K562 (cell line): ENCODE results near the gene PRKAG2. TPM values are rescaled to one million over a fixed set of nuclear protein-coding genes. Genes with fewer than 3 reads are reported as not detected.
A peak's percentile ranks its signal among the peaks of the same experiment; 100 is the strongest.

Source experiments
- ATAC-seq: fragments of 200-7000 bp; cut with Tn5 transposase; 3 replicates; pipeline ENCODE4 v1.9.1; 2020; ENCODE audit warnings: moderate library complexity
- BruUV-seq: library from RNA; stranded (reverse); fragments of 400-500 nt; replicated peaks from 2 replicates; lab custom pipeline; 2021; lab: Mats Ljungman, UMichigan
- CTCF ChIA-PET: fragments of 300-600 bp; formaldehyde crosslinking; extraction: SDS; loops from one replicate; lab custom pipeline; 2021; ENCODE audit warnings: low intra/inter-chr PET ratio; lab: Yijun Ruan, JAX
- POLR2A ChIA-PET: fragments of 300-600, 350-650 bp; sonication (Branson Sonifier 250); formaldehyde crosslinking; extraction: SDS; loops from one replicate; lab custom pipeline; 2021; ENCODE audit warnings: antibody characterized with exemption, inconsistent platforms; lab: Yijun Ruan, JAX
- DNase-seq, 4 experiments: peaks; one replicate each; pipeline versions ENCODE4 v3.0.0 to v3.0.0-alpha.2; 2011 to 2018; ENCODE audit warnings: low spot score in 3 of 4, mixed read lengths in 3 of 4; ENCODE audit errors: extremely low read depth in 1 of 4
- FAIRE-seq: peaks from 2 replicates; lab custom pipeline; 2011; peaks lifted over from hg19 to GRCh38; lab: Jason Lieb, UNC
- H2AFZ ChIP-seq: 2 replicates; pipeline ENCODE4 v1.6.0; 2011; ENCODE audit warnings: low read depth, low read length, control low read depth, inconsistent platforms
- H3K27ac ChIP-seq: fragments of 200-600 bp; 3 replicates; pipeline ENCODE4 v1.8.0; 2011; ENCODE audit warnings: low read depth, mild to moderate bottlenecking, control low read depth, inconsistent platforms, low read length, moderate library complexity, mixed read lengths; ENCODE audit errors: extremely low read depth
- H3K27me3 ChIP-seq, 2 experiments: fragments of 300-600 bp in 1 of 2; 2 replicates in 1 of 2; 3 replicates in 1 of 2; pipeline versions ENCODE4 v1.6.0 to v1.8.0; 2011; ENCODE audit warnings: inconsistent platforms in 2 of 2, low read length in 2 of 2, mild to moderate bottlenecking in 1 of 2, mixed read lengths in 1 of 2, moderate library complexity in 1 of 2; ENCODE audit not compliant: control insufficient read depth in 2 of 2, insufficient read depth in 2 of 2
- H3K36me3 ChIP-seq: fragments of 300-600 bp; 3 replicates; pipeline ENCODE4 v1.8.0; 2011; ENCODE audit warnings: mild to moderate bottlenecking, low read length, inconsistent platforms; ENCODE audit not compliant: control insufficient read depth, insufficient read depth
- H3K4me1 ChIP-seq, 2 experiments: fragments of 200-600 bp in 1 of 2; replicated peaks in 1 of 2; 2 replicates in 1 of 2; 3 replicates in 1 of 2; pipeline versions ENCODE4 v1.5.1 to v1.8.0; 2011; ENCODE audit warnings: inconsistent platforms in 2 of 2, low read length in 2 of 2, mild to moderate bottlenecking in 1 of 2, mixed read lengths in 1 of 2, moderate library complexity in 1 of 2; ENCODE audit not compliant: control insufficient read depth in 2 of 2, insufficient read depth in 2 of 2
- H3K4me2 ChIP-seq: 2 replicates; pipeline ENCODE4 v1.6.1; 2011; ENCODE audit warnings: low read length, control low read depth, inconsistent platforms, mixed read lengths; ENCODE audit not compliant: insufficient read depth
- H3K4me3 ChIP-seq: fragments of 200-600 bp; sonication (generic), shearing (Covaris generic); 2 replicates; pipeline ENCODE4 v1.5.1; 2016; ENCODE audit warnings: control low read depth, inconsistent platforms
- H3K79me2 ChIP-seq: fragments of 200-600 bp; 3 replicates; pipeline ENCODE4 v1.8.0; 2011; ENCODE audit warnings: low read length, inconsistent platforms; ENCODE audit not compliant: control insufficient read depth, insufficient read depth
- H3K9ac ChIP-seq, 2 experiments: 2 replicates each; pipeline versions ENCODE4 v1.6.0 to v1.6.1; 2011; ENCODE audit warnings: low read depth in 2 of 2, low read length in 2 of 2, control low read depth in 1 of 2, inconsistent platforms in 1 of 2, mild to moderate bottlenecking in 1 of 2, mixed read lengths in 1 of 2; ENCODE audit not compliant: insufficient read depth in 1 of 2
- H3K9me1 ChIP-seq: one replicate; pipeline ENCODE4 v1.6.0; 2011; ENCODE audit warnings: inconsistent platforms, mild to moderate bottlenecking, low read length, moderate library complexity; ENCODE audit not compliant: control insufficient read depth, insufficient read depth
- H3K9me3 ChIP-seq: replicated peaks from 2 replicates; pipeline ENCODE4 v1.5.1; 2011; ENCODE audit warnings: low read depth, low read length, inconsistent platforms; ENCODE audit not compliant: control insufficient read depth, insufficient read depth
- H4K20me1 ChIP-seq: replicated peaks from 2 replicates; pipeline ENCODE4 v1.6.1; 2011; ENCODE audit warnings: low read length, inconsistent platforms, mixed read lengths; ENCODE audit not compliant: control insufficient read depth, insufficient read depth
- BRD9 ChIP-seq: fragments of 450-650 bp; IDR thresholded peaks from 2 replicates; pipeline ENCODE4 v1.6.1; 2018; ENCODE audit warnings: low read depth; ENCODE audit not compliant: partially characterized antibody
- CAMTA2 ChIP-seq: fragments of 250-450 bp; sonication (Bioruptor Pico); conservative IDR thresholded peaks from 2 replicates; pipeline ENCODE4 v1.5.1; 2022
- CBX3 ChIP-seq, 2 experiments: IDR thresholded peaks; 1 replicate in 1 of 2; 2 replicates in 1 of 2; pipeline ENCODE4 v1.6.1; 2012; ENCODE audit warnings: inconsistent platforms in 2 of 2, low read length in 2 of 2, borderline replicate concordance in 1 of 2, control low read depth in 1 of 2
- DMBX1 ChIP-seq: fragments of 250-450 bp; sonication (Bioruptor Pico); IDR thresholded peaks from 2 replicates; pipeline ENCODE4 v1.8.0; 2022; ENCODE audit warnings: inconsistent platforms, mild to moderate bottlenecking, moderate library complexity, borderline replicate concordance
- ETV1 ChIP-seq: fragments of 450-650 bp; conservative IDR thresholded peaks from 2 replicates; pipeline ENCODE4 v1.6.1; 2016; ENCODE audit warnings: missing genetic modification characterization, control low read depth, low read depth, missing compliant biosample characterization
- KDM1A ChIP-seq, 2 experiments: fragments of 450-650 bp; IDR thresholded peaks; 2 replicates each; pipeline ENCODE4 v1.6.1; 2016; ENCODE audit warnings: mild to moderate bottlenecking in 2 of 2
- KLF16 ChIP-seq: IDR thresholded peaks from 2 replicates; pipeline ENCODE4 v1.6.1; 2016; ENCODE audit warnings: antibody characterized with exemption
- MCM3 ChIP-seq: fragments of 450-650 bp; IDR thresholded peaks from 2 replicates; pipeline ENCODE4 v1.6.1; 2016
- MXI1 ChIP-seq: IDR thresholded peaks from 2 replicates; pipeline ENCODE4 v1.6.1; 2011; ENCODE audit warnings: low read depth, mild to moderate bottlenecking, improper control_type of control experiment, low read length
- MYC ChIP-seq, 2 experiments: fragments of 250-450 bp in 1 of 2; sonication (Bioruptor Pico) in 1 of 2; IDR thresholded peaks; 2 replicates each; pipeline versions ENCODE4 v1.5.1 to v1.6.1; 2012 to 2021; ENCODE audit warnings: low read depth in 2 of 2, borderline replicate concordance in 1 of 2, improper control_type of control experiment in 1 of 2, low read length in 1 of 2, mild to moderate bottlenecking in 1 of 2, moderate library complexity in 1 of 2
- RCOR1 ChIP-seq, 2 experiments: IDR thresholded peaks; 2 replicates each; pipeline ENCODE4 v1.6.1; 2012; ENCODE audit warnings: low read depth in 2 of 2, low read length in 2 of 2, borderline replicate concordance in 1 of 2, improper control_type of control experiment in 1 of 2
- TSHZ1 ChIP-seq: fragments of 250-450 bp; sonication (Bioruptor Pico); IDR thresholded peaks from 2 replicates; pipeline ENCODE4 v1.4.0; 2020; ENCODE audit warnings: mild to moderate bottlenecking, moderate library complexity
- ZKSCAN1 ChIP-seq: fragments of 150-350 bp; IDR thresholded peaks from 2 replicates; pipeline ENCODE4 v1.6.1; 2016; ENCODE audit warnings: low read depth, low read length
- WGBS: fragments of 100-300 bp; shearing (Covaris generic); methylation state at CpG from one replicate; pipeline ENCODE4 v1.1.6; 2016; ENCODE audit warnings: low coverage, mixed read lengths; ENCODE audit not compliant: insufficient coverage; ENCODE audit errors: missing lambda C conversion rate; 5-methylcytosine and 5-hydroxymethylcytosine counted together
- in situ Hi-C: fragments of 300-500 bp; cut with MboI; formaldehyde crosslinking; loops from 4 replicates; pipeline ENCODE4 v1.15.0; 2018; ENCODE audit warnings: inconsistent platforms, mixed read lengths
- intact Hi-C: fragments of 100-400 bp; cut with micrococcal nuclease; formaldehyde crosslinking; loops from 2 replicates; pipeline ENCODE4 v1.14.2; 2022
- polyA plus RNA-seq, 8 experiments: library from polyadenylated mRNA; depleted of rRNA in 4 of 8; stranded (reverse) in 5 of 8; unstranded in 3 of 8; fragments of >200 nt; fragmentation: Nextera tagmentation in 2 of 8; fragmentation: Illumina TruSeq in 1 of 8; extraction: Ambion mirVana in 2 of 8; extraction: Trizol in 1 of 8; gene quantifications; 2 replicates each; pipeline versions ENCODE4 v1.2.1 to v1.2.3, GENCODE V29; 2011 to 2014; ENCODE audit warnings: inconsistent platforms in 1 of 8, missing spikeins in 1 of 8
- total RNA-seq, 7 experiments: library from RNA; depleted of rRNA in 6 of 7; stranded (reverse); fragments of >200 nt in 6 of 7; fragmentation: Illumina TruSeq in 2 of 7; extraction: Trizol in 2 of 7; gene quantifications; 2 replicates each; pipeline versions ENCODE4 v1.2.1 to v1.2.3, GENCODE V29; 2011 to 2021; ENCODE audit warnings: low replicate concordance in 1 of 7
- TF ChIP-seq, protein P1 (sequence below): fragments of 250-450 bp; sonication (Bioruptor Pico); IDR thresholded peaks from 2 replicates; pipeline ENCODE4 v1.5.0; 2021
- TF ChIP-seq, protein P2 (sequence below): sonication (generic); formaldehyde crosslinking; IDR thresholded peaks from 2 replicates; pipeline ENCODE4 v1.8.1; 2023; ENCODE audit warnings: mild to moderate bottlenecking, missing genetic modification reagents

Gene PRKAG2
- total and polyA plus RNA-seq, 9 of the 15 experiments (the other 6 are each of a cell fraction or from before 2014, with no cell fraction given), result 0.99 to 5.6 (median 3.3) TPM

DNA sequence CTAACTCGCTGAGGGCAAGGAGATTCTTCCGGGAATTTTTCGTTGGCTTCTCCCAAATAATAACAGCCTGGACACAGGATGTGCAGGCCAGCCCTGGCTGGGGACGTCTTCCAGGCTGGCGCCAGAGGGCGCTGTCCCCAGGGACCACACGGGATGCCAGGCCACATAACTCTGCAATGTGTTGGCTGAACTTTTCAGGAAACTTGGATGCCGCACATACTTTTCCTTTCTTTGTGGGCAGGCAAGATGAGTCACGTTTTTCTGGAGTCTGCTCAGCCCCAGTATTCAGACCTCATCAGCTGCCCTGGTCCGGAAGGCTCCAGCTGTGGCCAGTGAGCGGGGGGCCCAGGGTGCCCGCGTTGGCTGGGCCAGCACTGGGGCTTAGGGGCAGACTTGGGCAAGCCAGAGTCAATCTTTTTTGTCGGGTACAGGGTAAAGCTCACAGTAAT lies 122.7 kb downstream of the PRKAG2 start (continued):
- TF ChIP-seq MCM3 (no peak), CBX3 (IDR thresholded peaks at IDR 0.05; ENCODE audit: borderline replicate concordance in 1 of 2, low read length in 2 of 2) (peak in 1 of 2 experiments; percentile 16; a peak in 1 of 3 replicates), ZKSCAN1 (0 out of 2 replicates have a peak, but pooled peaks have one; percentile 39), BRD9 (no peak), MXI1 (no peak), KLF16 (0 out of 2 replicates have a peak, but pooled peaks have one; percentile 54), ETV1 (peak; percentile 57), MYC (IDR thresholded peaks at IDR 0.05; ENCODE audit: low read depth, low read length) (no peak), MYC (CRISPR knock-in tag; IDR thresholded peaks at IDR 0.05; ENCODE audit: borderline replicate concordance, low read depth) (no peak)

DNA sequence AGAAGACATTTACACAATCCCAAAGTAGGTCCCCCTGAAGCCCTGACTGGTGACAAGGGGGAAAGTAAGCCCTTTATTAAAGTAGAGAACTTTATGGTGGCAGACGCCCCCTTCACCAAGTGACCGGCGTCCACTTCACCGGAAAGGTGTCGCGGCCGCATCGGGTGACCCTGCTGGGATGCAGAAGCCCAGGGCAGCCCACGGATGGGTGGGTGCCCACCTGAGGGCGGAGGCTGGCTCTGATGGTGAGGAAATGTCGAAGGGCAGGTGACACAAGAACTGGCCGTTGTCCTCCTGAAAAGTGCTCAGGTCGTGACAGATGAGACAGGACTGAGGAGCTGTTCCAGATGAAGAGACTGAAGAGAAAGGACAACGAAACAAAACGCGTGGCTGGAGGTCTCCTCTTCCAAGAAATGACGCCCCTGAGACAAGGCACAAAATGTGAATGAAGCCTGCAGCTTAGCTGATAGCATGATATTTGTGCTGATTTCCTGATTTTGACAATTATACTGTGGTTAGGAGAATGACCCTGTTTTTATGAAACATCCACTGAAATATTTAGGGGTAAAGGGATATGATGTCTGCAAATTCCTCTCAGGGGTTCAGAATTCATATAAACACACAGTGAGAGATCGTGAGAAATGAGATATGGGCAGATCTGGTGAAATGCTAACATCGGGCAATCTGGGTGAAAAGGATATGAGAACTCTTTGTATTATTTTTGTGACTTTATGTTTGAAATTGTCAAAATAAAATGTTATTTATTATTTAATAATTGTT lies 123.9 kb downstream of the PRKAG2 start:
- Histone ChIP-seq H3K27me3 (peaks cover 28 to 52% of the 10 kb centered on the region in 2 experiments; a peak in 4 of 5 replicates), H3K9me1 (no peaks in the 10 kb centered on the region), H3K36me3 (no peaks in the 10 kb centered on the region), H3K4me2 (no peak overlapping the region), H3K9ac (0 out of 4 replicates have a peak overlapping the region, but pooled peaks of 1 of the 2 experiments have one; percentile 62), H2AFZ (no peak overlapping the region), H3K4me1 (peaks cover 0 to 12% of the 10 kb centered on the region in 2 experiments; a peak in 3 of 5 replicates), H3K79me2 (no peaks in the 10 kb centered on the region), H4K20me1 (0 out of 2 replicates have a peak, but pooled peaks cover 2% of the 10 kb centered on the region), H3K4me3 (no peak overlapping the region), H3K27ac (no peak overlapping the region), H3K9me3 (no peaks in the 10 kb centered on the region)
- ATAC-seq, result no peak
- no TSS peak for BruUV-seq
- ChIA-PET CTCF (interaction anchor here (1.0 to 1.1 kb wide), 2 partner anchors 180 to 438 kb away, joined by 3 to 4 read pairs; no protein-coding TSS in a partner anchor), POLR2A (no interaction called here)
- no peak for FAIRE-seq
- WGBS, result 9% methylated on average over 19 of the region's 19 CpGs
- in situ Hi-C loops, result no loop called here
- DNase-seq, result no peak
- intact Hi-C loops, result no loop called here
- TF ChIP-seq DMBX1 (no peak), CAMTA2 (CRISPR knock-in tag) (no peak), KDM1A (IDR thresholded peaks at IDR 0.05) (no peak), BRD9 (no peak), RCOR1 (IDR thresholded peaks at IDR 0.05; ENCODE audit: borderline replicate concordance in 1 of 2, low read depth in 2 of 2, low read length in 2 of 2) (no peak), TSHZ1 (no peak)
- TF ChIP-seq, protein P1, sequence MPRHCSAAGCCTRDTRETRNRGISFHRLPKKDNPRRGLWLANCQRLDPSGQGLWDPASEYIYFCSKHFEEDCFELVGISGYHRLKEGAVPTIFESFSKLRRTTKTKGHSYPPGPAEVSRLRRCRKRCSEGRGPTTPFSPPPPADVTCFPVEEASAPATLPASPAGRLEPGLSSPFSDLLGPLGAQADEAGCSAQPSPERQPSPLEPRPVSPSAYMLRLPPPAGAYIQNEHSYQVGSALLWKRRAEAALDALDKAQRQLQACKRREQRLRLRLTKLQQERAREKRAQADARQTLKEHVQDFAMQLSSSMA, result no peak
- TF ChIP-seq, protein P2, sequence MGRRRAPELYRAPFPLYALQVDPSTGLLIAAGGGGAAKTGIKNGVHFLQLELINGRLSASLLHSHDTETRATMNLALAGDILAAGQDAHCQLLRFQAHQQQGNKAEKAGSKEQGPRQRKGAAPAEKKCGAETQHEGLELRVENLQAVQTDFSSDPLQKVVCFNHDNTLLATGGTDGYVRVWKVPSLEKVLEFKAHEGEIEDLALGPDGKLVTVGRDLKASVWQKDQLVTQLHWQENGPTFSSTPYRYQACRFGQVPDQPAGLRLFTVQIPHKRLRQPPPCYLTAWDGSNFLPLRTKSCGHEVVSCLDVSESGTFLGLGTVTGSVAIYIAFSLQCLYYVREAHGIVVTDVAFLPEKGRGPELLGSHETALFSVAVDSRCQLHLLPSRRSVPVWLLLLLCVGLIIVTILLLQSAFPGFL (CRISPR knock-in tag), result no peak
